ENCODE results near the gene MGAM2.

Gene MGAM2

GRCh38 chr7:142123184-142123583 is 11.7 kb downstream of the MGAM2 start:
- DNase-seq (ENCODE audit: low read depth): no peak

GRCh38 chr7:142125256-142125955 is 13.9 kb downstream of the MGAM2 start:
- no peak for DNase-seq (ENCODE audit: low read depth)

- no peak for DNase-seq (ENCODE audit: low read depth)
Measured at GRCh38 chr7:142130267-142130666, 18.7 kb downstream of the MGAM2 start.

GRCh38 chr7:142131439-142132185 is 20.1 kb downstream of the MGAM2 start:
- DNase-seq (ENCODE audit: low read depth): no peak

GRCh38 chr7:142133731-142134148 is 22.2 kb downstream of the MGAM2 start:
- DNase-seq (ENCODE audit: low read depth): no peak

GRCh38 chr7:142134909-142135308 is 23.4 kb downstream of the MGAM2 start:
- DNase-seq (ENCODE audit: low read depth): no peak

GRCh38 chr7:142138996-142139395 is 27.5 kb downstream of the MGAM2 start:
- no peak for DNase-seq (ENCODE audit: low read depth)

GRCh38 chr7:142139597-142140400 is 28.3 kb downstream of the MGAM2 start:
- DNase-seq (ENCODE audit: low read depth): no peak

GRCh38 chr7:142140401-142140959 is 29.0 kb downstream of the MGAM2 start:
- no peak for DNase-seq (ENCODE audit: low read depth)

GRCh38 chr7:142142702-142143101 is 31.2 kb downstream of the MGAM2 start:
- no peak for DNase-seq (ENCODE audit: low read depth)

- no peak for DNase-seq (ENCODE audit: low read depth)
Measured at GRCh38 chr7:142146124-142146523, 34.6 kb downstream of the MGAM2 start.

GRCh38 chr7:142150356-142150755 is 38.8 kb downstream of the MGAM2 start:
- DNase-seq (ENCODE audit: low read depth): no peak

GRCh38 chr7:142150869-142151268 is 39.4 kb downstream of the MGAM2 start:
- DNase-seq (ENCODE audit: low read depth): no peak

- DNase-seq (ENCODE audit: low read depth): no peak
Measured at GRCh38 chr7:142152076-142152475, 40.6 kb downstream of the MGAM2 start.

GRCh38 chr7:142153400-142153799 is 41.9 kb downstream of the MGAM2 start:
- no peak for DNase-seq (ENCODE audit: low read depth)

- DNase-seq (ENCODE audit: low read depth): no peak
Measured at GRCh38 chr7:142158736-142159496, 47.4 kb downstream of the MGAM2 start.

- DNase-seq (ENCODE audit: low read depth): no peak
Measured at GRCh38 chr7:142161921-142162320, 50.4 kb downstream of the MGAM2 start.

- DNase-seq (ENCODE audit: low read depth): no peak
Measured at GRCh38 chr7:142168746-142169145, 57.2 kb downstream of the MGAM2 start.

- DNase-seq (ENCODE audit: low read depth): no peak
Measured at GRCh38 chr7:142172932-142173331, 61.4 kb downstream of the MGAM2 start.

- DNase-seq (ENCODE audit: low read depth): no peak
Measured at GRCh38 chr7:142174441-142174840, 62.9 kb downstream of the MGAM2 start.

- DNase-seq (ENCODE audit: low read depth): no peak
Measured at GRCh38 chr7:142175594-142175993, 64.1 kb downstream of the MGAM2 start.

- DNase-seq (ENCODE audit: low read depth): no peak
Measured at GRCh38 chr7:142176901-142177300, 65.4 kb downstream of the MGAM2 start.
